Neural cell (in vitro differentiated cells): Measurements from ENCODE around the gene COL3A1.

Experiments
- CTCF ChIP-seq: fragments of 450-650 bp; IDR thresholded peaks from 2 replicates; pipeline ENCODE4 v1.5.1; 2014; ENCODE audit warnings: antibody characterized with exemption, mild to moderate bottlenecking, moderate library complexity; ENCODE audit not compliant: poor library complexity, severe bottlenecking
- EP300 ChIP-seq: fragments of 450-650 bp; conservative IDR thresholded peaks from 2 replicates; pipeline ENCODE4 v1.6.1; 2014; ENCODE audit warnings: antibody characterized with exemption, mild to moderate bottlenecking, moderate library complexity; ENCODE audit not compliant: poor library complexity, severe bottlenecking
- RAD21 ChIP-seq: fragments of 450-650 bp; conservative IDR thresholded peaks from 2 replicates; pipeline ENCODE4 v1.6.1; 2014; ENCODE audit warnings: antibody characterized with exemption, mild to moderate bottlenecking, moderate library complexity
- SMC3 ChIP-seq: fragments of 450-650 bp; conservative IDR thresholded peaks from 2 replicates; pipeline ENCODE4 v1.6.1; 2014; ENCODE audit warnings: antibody characterized with exemption, mild to moderate bottlenecking, moderate library complexity; ENCODE audit not compliant: poor library complexity
- TF ChIP-seq, protein P1 (sequence below): IDR thresholded peaks from 2 replicates; pipeline ENCODE4 v1.6.1; 2012; ENCODE audit warnings: borderline replicate concordance

DNA sequence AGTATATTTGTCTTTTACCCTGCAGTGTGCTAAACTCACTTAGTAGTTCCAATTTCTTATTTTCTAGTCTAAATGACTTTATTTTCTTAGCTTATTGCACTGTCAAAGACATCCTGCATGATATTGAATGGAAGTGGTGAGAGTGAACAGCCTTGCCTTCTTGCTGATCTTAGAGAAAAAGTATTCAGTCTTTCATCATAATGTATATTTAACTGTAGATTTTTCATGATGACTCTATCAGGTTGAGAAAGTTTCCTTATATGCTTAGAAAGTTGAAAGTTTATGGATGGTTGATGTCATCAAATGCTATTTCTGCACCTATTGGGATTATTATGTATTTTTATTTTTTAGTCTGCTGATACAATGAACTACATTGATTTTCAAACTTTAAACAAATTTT lies 21.3 kb upstream of the COL3A1 start:
- no peak for TF ChIP-seq SMC3
- no peak for TF ChIP-seq CTCF
- TF ChIP-seq, protein P1, sequence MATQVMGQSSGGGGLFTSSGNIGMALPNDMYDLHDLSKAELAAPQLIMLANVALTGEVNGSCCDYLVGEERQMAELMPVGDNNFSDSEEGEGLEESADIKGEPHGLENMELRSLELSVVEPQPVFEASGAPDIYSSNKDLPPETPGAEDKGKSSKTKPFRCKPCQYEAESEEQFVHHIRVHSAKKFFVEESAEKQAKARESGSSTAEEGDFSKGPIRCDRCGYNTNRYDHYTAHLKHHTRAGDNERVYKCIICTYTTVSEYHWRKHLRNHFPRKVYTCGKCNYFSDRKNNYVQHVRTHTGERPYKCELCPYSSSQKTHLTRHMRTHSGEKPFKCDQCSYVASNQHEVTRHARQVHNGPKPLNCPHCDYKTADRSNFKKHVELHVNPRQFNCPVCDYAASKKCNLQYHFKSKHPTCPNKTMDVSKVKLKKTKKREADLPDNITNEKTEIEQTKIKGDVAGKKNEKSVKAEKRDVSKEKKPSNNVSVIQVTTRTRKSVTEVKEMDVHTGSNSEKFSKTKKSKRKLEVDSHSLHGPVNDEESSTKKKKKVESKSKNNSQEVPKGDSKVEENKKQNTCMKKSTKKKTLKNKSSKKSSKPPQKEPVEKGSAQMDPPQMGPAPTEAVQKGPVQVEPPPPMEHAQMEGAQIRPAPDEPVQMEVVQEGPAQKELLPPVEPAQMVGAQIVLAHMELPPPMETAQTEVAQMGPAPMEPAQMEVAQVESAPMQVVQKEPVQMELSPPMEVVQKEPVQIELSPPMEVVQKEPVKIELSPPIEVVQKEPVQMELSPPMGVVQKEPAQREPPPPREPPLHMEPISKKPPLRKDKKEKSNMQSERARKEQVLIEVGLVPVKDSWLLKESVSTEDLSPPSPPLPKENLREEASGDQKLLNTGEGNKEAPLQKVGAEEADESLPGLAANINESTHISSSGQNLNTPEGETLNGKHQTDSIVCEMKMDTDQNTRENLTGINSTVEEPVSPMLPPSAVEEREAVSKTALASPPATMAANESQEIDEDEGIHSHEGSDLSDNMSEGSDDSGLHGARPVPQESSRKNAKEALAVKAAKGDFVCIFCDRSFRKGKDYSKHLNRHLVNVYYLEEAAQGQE: no peak
- no peak for TF ChIP-seq EP300
- TF ChIP-seq RAD21: no peak
